Measurements from ENCODE around the gene TUBA8. TPM values are rescaled to one million over a fixed set of nuclear protein-coding genes. Genes with fewer than 3 reads are reported as not detected.
A peak's percentile ranks its signal among the peaks of the same experiment; 100 is the strongest.
"Not testable (repeated sequence)": the region's sequence is repeated elsewhere in the genome, so short reads cannot be mapped to it uniquely, and the experiment has no call there.

The TUBA8 gene
- total RNA-seq, 3 donors from 2014 or later = 1.5 to 3.9 (median 2.1) TPM

DNA sequence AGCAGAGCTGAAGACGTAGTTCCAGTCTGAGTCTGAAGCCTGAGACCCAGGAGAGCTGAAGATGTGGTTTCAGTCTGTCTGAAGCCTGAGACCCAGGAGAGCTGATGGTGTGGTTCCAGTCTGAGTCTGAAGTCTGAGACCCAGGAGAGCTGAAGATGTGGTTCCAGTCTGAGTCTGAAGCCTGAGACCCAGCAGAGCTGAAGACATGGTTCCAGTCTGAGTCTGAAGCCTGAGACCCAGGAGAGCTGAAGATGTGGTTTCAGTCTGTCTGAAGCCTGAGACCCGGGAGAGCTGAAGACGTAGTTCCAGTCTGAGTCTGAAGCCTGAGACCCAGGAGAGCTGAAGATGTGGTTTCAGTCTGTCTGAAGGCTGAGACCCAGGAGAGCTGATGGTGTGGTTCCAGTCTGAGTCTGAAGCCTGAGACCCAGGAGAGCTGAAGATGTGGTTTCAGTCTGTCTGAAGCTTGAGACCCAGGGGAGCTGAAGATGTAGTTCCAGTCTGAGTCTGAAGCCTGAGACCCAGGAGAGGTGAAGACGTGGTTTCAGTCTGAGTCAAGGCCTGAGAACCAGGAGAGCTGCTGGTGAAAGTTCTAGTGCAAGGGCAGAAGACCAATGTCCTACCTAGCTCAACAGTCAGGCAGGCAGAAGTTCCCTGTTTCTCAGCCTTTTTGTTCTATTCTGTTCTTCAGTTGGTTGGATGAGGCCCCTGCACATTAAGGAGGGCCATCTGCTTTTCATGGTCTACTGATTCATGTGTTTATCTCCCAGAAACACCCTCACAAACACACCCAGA, 3.9 kb upstream of the TUBA8 start:
- not testable (repeated sequence) for DNase-seq, H3K9me3 Mint-ChIP-seq, H3K4me3 Mint-ChIP-seq
- Mint-ChIP-seq H3K36me3 (ENCODE audit: insufficient read depth) (peaks cover 24% of the 10 kb centered on the region), H3K4me1 (ENCODE audit: low read depth) (peaks cover 40% of the 10 kb centered on the region), H3K27me3 (ENCODE audit: low read depth) (peaks cover 23% of the 10 kb centered on the region)
- ATAC-seq = peak; percentile 12 to 19

DNA sequence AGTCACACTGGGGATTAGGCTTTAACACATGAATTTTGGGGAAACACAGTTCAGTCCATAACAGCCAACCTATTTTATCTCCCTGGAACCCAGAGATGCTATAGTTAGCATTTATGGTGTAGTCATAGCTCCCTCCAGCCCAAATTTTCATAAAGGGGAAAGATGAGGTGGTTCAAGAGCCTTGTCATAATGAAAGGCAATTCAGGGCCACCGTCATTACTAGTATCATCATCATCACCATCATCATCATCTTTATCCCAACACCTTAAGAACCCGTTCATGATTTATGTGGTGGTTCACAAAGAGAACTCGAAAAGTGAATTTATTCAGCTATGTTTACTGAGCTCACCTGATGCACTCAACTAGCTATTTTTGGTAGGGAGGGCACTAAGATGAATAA, 2.4 kb upstream of the TUBA8 start:
- DNase-seq = no peak
- H3K4me1 Mint-ChIP-seq (ENCODE audit: low read depth) = peaks cover 37% of the 10 kb centered on the region
- H3K9me3 Mint-ChIP-seq = peaks cover 4% of the 10 kb centered on the region
- ATAC-seq = no peak
- peaks cover 26% of the 10 kb centered on the region for H3K27me3 Mint-ChIP-seq (ENCODE audit: low read depth)
- H3K36me3 Mint-ChIP-seq (ENCODE audit: insufficient read depth) = peaks cover 18% of the 10 kb centered on the region
- no peak overlapping the region for H3K4me3 Mint-ChIP-seq

DNA sequence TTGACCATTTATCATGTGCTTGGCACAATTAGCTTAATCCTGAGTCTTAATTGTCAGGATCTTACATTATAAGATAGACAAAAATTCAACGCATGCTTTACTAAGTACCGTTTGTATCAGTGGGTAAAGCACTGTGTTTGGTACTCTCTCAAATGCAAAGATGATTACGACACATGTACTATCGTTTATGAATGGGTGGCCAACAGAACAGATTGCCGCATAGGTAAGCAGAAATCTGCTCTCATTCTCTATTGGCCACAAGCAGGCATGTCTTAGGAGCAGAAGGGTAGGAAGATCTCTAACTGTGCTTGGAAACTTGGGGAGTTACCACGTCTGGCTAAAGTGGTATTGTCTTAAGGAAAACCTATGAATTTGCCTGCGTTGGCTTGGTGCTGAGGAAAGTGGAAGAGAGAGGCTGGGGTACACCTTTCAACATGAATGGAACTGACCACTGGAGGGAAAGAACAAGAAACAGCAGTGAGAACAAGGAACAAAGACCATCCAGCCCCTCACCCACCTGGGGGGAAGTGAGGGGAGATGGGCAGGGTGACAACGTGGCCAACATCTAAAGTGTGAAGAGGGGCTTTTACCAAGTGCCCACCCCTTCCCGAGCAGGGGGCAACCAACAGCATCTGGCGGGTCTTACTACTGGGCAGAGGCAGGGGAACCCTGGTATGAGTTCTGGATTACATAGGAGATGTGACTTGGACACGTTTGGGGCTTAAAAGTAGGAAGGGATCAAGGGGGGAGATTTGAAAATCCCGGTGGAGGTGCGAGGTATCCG, 1.0 kb upstream of the TUBA8 start:
- peaks cover 13% of the 10 kb centered on the region for H3K36me3 Mint-ChIP-seq (ENCODE audit: insufficient read depth)
- ATAC-seq = no peak
- H3K4me1 Mint-ChIP-seq (ENCODE audit: low read depth) = peaks cover 36% of the 10 kb centered on the region
- H3K4me3 Mint-ChIP-seq = peak overlapping the region; percentile 61
- H3K9me3 Mint-ChIP-seq = peaks cover 4% of the 10 kb centered on the region
- H3K27me3 Mint-ChIP-seq (ENCODE audit: low read depth) = peaks cover 26% of the 10 kb centered on the region
- no peak for DNase-seq

DNA sequence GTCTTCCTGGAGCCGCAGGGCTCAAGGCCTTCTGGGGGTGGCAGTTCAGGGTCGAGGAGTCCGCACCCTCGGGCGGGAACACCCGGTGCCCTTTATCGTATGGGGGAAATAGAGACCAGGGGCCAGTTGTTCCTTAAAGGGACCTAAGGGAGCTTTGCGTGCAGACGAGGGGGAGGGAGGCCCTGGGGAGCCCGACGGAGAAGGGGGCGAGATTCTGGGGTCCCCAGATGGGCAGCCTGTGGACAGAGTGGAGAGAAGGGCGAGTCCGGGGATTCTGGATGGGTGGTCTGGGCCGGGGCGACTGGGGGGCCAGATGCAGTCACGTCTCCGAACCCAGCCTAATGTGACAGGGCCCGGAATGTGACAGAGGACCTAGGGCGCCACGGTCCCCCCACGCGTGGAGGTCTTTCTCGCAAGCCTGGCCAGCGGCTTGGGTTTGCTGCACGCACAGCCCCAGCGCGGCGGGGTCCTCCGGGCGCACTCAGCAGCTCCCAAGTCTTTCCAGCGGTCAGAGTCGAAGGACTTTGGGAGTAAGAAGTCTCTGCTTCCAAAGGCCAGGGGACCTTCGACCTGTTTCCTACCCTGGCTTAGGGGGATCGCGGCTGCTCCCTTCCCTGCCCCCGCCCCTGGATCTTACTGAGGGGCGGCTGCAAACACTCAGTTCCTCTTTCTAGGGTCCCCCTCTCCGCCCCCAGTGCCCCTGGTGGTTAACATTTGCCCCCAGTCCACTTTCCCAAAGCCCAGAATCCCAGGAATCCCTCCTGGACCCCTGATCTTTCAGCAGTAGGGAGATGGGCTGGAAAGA, 547 bp downstream of the TUBA8 start:
- Mint-ChIP-seq H3K36me3 (ENCODE audit: insufficient read depth) (peaks cover 3% of the 10 kb centered on the region), H3K4me1 (ENCODE audit: low read depth) (peaks cover 30% of the 10 kb centered on the region), H3K4me3 (peak overlapping the region; percentile 59), H3K9me3 (no peaks in the 10 kb centered on the region), H3K27me3 (ENCODE audit: low read depth) (peaks cover 24% of the 10 kb centered on the region)
- ATAC-seq (no peak), DNase-seq (no peak)

DNA sequence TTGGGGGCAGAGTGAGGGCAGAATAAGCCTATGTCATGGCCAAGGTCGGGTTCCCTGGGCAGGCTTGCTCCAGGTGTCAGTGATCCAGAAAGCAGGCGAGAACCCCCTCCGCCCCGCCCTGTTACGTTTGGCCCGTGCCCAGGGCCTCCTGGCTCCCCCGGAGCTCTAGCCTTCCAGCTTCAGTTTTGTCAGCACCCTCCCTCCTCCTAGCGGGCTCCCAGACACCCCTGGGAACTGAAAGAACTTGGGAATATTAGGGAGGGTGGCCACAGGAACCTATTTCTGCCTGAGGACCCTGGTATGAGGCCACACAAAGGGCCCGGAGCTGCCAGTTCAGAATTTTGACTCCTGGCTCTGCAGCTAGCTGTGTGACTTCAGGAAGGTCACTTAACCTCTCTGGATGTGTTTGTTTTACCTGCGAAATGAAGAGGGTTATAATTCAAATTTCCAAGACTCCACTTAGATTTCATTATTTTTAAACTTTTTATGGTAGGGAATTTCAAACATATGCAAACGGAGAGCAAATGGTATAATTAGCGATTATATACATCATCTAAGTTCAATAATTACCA, 1.2 kb downstream of the TUBA8 start:
- no peak for DNase-seq
- Mint-ChIP-seq H3K4me3 (no peak overlapping the region), H3K9me3 (no peaks in the 10 kb centered on the region), H3K4me1 (ENCODE audit: low read depth) (peaks cover 30% of the 10 kb centered on the region), H3K36me3 (ENCODE audit: insufficient read depth) (peaks cover 3% of the 10 kb centered on the region), H3K27me3 (ENCODE audit: low read depth) (peaks cover 24% of the 10 kb centered on the region)
- ATAC-seq = no peak

DNA sequence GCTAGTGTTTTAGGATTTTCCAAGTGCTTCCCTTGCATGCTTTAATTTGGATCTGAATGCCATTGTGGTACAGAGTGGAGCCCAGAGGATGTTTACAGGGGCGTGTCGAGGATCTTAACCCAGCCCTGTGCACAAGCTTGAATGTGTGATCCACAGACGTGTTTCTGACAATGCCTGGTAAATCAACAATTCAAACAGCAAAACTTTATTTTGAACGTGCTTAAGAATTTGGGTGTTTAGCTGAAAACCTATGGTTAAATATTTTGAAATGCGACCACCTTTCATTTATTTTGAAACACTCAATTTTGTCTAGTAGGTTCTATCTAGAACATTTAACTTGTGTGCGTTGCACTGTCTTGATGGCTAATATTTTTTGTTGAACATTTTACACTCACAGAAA, 1.8 kb downstream of the TUBA8 start:
- ATAC-seq (no peak), DNase-seq (no peak)
- Mint-ChIP-seq H3K4me3 (no peak overlapping the region), H3K4me1 (ENCODE audit: low read depth) (peaks cover 27% of the 10 kb centered on the region), H3K36me3 (ENCODE audit: insufficient read depth) (no peaks in the 10 kb centered on the region), H3K9me3 (no peaks in the 10 kb centered on the region), H3K27me3 (ENCODE audit: low read depth) (peaks cover 21% of the 10 kb centered on the region)

DNA sequence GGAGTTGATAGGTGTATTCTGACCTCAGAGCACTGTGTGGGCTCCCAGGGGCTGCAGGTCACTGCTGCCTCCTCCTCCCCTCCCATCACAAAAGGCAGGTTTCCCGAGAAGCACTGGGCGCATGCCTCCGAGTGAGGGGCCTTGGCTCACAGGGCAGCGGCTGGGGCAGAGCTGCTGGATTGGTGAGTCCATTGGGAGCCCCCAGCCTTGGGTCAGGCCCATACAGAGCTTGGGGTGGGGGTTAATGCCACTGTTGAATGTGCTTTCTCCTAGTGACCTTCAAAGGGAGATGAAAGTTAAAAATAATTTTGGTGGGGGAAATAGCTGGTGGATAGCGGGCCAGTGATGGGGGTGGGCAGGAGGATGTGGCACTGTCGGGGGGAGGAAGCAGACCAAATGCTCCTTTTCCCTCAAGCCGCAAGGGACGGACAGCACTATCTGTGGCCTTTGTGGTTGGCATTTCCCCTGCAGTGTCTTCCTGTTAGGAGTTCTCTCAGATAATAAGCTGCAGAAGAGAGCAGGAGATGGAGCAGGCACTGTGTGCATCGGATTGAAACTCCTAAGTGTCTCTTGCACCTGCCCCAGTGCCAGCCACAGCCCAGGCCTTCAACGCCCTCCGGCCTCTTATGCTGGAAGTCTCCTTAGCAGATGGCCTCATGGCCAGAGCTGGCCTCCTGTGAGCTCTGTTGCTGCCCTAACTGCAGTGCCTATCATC, 3.2 kb downstream of the TUBA8 start:
- H3K4me3 Mint-ChIP-seq = no peak overlapping the region
- ATAC-seq (no peak), DNase-seq (no peak)
- no peaks in the 10 kb centered on the region for H3K9me3 Mint-ChIP-seq
- H3K4me1 Mint-ChIP-seq (ENCODE audit: low read depth) = peaks cover 27% of the 10 kb centered on the region
- no peaks in the 10 kb centered on the region for H3K36me3 Mint-ChIP-seq (ENCODE audit: insufficient read depth)
- H3K27me3 Mint-ChIP-seq (ENCODE audit: low read depth) = peaks cover 21% of the 10 kb centered on the region

DNA sequence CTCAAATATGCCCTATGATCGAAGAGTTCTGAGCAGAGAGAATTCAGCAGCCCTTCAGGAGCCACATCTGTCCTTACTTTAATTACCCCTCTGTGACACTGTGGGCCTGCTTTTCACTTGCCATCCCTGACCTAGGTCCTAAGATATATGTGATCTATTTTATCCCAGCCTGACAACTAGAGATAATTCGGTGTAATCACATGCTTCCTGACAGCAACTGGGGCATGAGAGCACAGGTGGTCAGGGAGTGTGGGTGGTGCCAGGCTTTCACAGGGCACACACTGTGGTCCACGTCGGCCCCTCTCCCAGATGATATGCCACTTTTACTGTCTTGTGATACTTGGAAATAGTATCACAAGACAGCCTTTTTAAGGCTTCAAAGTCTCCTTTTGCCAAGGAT, 3.9 kb downstream of the TUBA8 start:
- H3K27me3 Mint-ChIP-seq (ENCODE audit: low read depth) = peaks cover 16% of the 10 kb centered on the region
- H3K4me1 Mint-ChIP-seq (ENCODE audit: low read depth) = peaks cover 28% of the 10 kb centered on the region
- DNase-seq (no peak), ATAC-seq (no peak)
- H3K4me3 Mint-ChIP-seq = no peak overlapping the region
- H3K36me3 Mint-ChIP-seq (ENCODE audit: insufficient read depth) = no peaks in the 10 kb centered on the region
- no peaks in the 10 kb centered on the region for H3K9me3 Mint-ChIP-seq

DNA sequence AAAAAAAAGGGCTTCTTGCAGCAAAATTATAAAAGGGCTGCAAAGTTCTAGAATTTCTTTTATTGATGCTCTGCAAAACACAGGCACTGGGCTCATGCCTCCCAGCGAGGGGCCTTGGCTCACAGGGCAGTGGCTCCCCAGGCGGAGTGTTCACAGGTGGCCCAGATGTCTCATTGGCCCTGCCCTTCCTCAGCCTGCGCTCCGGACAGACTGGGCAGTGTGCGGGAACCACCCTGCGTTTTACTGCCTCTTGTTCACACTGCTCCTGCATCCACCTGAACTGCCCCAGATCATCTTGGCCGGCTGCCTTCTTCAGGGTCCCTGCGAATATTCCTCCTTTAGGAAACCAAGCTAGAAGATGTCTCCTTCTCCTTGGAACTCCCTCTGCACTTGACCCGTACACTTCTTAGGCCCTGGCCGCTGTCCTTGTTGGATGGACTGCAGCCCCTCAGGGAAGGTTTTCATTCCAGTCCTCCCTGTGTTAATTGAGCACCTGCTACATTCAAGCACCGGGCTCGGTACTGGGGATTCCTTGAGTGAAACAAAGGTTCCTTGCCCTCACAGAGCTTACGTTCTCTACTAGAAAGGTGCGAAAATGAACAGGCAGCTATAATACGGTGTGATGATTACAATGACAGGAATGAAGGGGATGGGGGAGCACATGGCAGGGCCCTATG, 4.5 kb downstream of the TUBA8 start:
- H3K9me3 Mint-ChIP-seq = no peaks in the 10 kb centered on the region
- no peak overlapping the region for H3K4me3 Mint-ChIP-seq
- H3K36me3 Mint-ChIP-seq (ENCODE audit: insufficient read depth) = no peaks in the 10 kb centered on the region
- DNase-seq (no peak), ATAC-seq (no peak)
- peaks cover 9% of the 10 kb centered on the region for H3K27me3 Mint-ChIP-seq (ENCODE audit: low read depth)
- H3K4me1 Mint-ChIP-seq (ENCODE audit: low read depth) = peaks cover 26% of the 10 kb centered on the region

DNA sequence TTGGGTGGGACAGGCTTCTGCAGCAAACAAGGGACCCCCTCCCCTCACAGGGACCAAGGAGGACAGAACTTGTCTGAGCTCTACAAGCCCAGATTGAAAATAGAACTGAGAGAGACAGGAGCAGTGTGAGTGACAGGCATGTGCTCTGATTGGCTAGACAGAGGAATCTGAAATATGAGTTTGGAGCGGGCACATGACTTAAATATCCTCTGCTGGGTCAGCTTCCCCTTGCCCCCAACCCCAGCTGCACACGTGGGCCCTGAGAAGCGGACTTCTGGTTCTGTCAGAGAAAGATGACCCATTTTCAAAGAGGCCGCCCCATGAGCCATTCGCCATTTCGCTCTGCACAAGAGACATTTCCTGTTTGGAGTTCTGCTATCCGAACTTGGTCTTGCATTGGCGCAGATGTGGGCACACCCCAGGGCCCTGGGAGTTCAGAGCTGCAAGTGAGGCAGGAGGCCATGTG, 5.3 kb downstream of the TUBA8 start:
- Mint-ChIP-seq H3K4me1 (ENCODE audit: low read depth) (peaks cover 22% of the 10 kb centered on the region), H3K36me3 (ENCODE audit: insufficient read depth) (no peaks in the 10 kb centered on the region), H3K9me3 (no peaks in the 10 kb centered on the region), H3K4me3 (no peak overlapping the region), H3K27me3 (ENCODE audit: low read depth) (peaks cover 5% of the 10 kb centered on the region)
- ATAC-seq (no peak), DNase-seq (no peak)

DNA sequence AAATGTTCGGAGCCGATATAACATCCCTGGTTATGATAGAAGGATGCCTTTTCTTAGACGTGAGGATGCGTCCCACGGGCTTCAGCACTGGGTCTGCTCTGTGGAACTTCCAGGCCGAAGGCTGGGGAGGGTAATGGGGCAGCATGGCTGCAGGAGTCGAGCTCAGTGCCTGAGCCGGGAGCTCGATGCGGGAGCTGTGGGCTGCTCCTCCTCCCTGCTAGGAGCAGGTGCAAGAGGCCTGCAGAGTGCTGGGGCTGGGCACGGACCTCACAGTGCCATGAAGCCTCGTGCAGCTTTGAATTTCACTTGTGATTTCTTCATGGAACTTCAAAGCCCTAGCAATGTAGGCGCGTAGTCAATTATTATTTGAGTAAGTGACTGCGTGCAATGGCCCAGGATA, 6.0 kb downstream of the TUBA8 start:
- H3K4me3 Mint-ChIP-seq = no peak overlapping the region
- DNase-seq = no peak
- no peaks in the 10 kb centered on the region for H3K36me3 Mint-ChIP-seq (ENCODE audit: insufficient read depth)
- peaks cover 3% of the 10 kb centered on the region for H3K27me3 Mint-ChIP-seq (ENCODE audit: low read depth)
- peaks cover 21% of the 10 kb centered on the region for H3K4me1 Mint-ChIP-seq (ENCODE audit: low read depth)
- no peaks in the 10 kb centered on the region for H3K9me3 Mint-ChIP-seq
- no peak for ATAC-seq

DNA sequence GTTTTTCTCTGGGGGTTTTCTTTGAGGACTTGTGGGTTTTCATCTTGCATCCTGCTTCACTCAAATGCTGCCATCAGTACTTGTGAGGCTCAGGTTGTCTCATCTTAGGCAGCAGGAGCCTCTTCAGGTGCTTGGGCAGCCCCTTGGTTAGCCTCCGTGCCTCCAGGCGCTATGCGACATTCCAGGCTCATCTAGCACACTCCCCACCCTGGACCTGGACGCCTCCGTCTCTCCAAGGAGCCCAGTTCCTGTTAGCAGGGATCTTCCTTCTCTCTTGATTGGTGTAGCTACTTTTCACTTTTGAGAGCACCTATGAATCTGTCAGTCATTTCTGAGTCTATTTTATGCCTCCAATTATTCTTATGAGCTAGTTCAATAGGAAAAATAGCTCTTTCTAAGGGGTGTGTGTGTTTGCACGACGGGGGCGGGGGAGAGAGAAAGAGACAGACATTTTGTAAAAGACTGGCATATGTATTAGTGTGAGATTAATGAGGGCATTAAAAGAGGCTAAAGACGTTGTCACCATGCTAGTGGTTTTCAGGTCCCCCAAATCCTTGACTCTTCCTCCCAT, 7.8 kb downstream of the TUBA8 start:
- no peaks in the 10 kb centered on the region for H3K36me3 Mint-ChIP-seq (ENCODE audit: insufficient read depth)
- ATAC-seq (no peak), DNase-seq (no peak)
- H3K4me1 Mint-ChIP-seq (ENCODE audit: low read depth) = peaks cover 21% of the 10 kb centered on the region
- no peaks in the 10 kb centered on the region for H3K9me3 Mint-ChIP-seq
- no peaks in the 10 kb centered on the region for H3K27me3 Mint-ChIP-seq (ENCODE audit: low read depth)
- H3K4me3 Mint-ChIP-seq = no peak overlapping the region
